ENCODE results near the gene NSUN7.

NSUN7 gene

GRCh38 chr4:40822420-40823166, 72.8 kb downstream of the NSUN7 start:
- DNase-seq, result no peak

- DNase-seq, result no peak
These were observed 75.5 kb downstream of the NSUN7 start for GRCh38 chr4:40825014-40825838.

GRCh38 chr4:40826821-40827220, 77.1 kb downstream of the NSUN7 start:
- DNase-seq, result no peak

GRCh38 chr4:40827758-40828157, 78.0 kb downstream of the NSUN7 start:
- DNase-seq, result no peak

GRCh38 chr4:40828661-40829060, 78.9 kb downstream of the NSUN7 start:
- DNase-seq, result no peak

GRCh38 chr4:40829586-40829985, 79.8 kb downstream of the NSUN7 start:
- DNase-seq, result no peak

- no peak for DNase-seq
These were observed 81.6 kb downstream of the NSUN7 start for GRCh38 chr4:40831146-40831907.

- DNase-seq, result no peak
These were observed 82.4 kb downstream of the NSUN7 start for GRCh38 chr4:40832175-40832574.

GRCh38 chr4:40833212-40833611, 83.5 kb downstream of the NSUN7 start:
- DNase-seq, result no peak

- no peak for DNase-seq
These were observed 87.5 kb downstream of the NSUN7 start for GRCh38 chr4:40837094-40837870.

- no peak for DNase-seq
These were observed 89.0 kb downstream of the NSUN7 start for GRCh38 chr4:40838742-40839141.

GRCh38 chr4:40840255-40840984, 90.7 kb downstream of the NSUN7 start:
- no peak for DNase-seq

GRCh38 chr4:40840985-40841571, 91.3 kb downstream of the NSUN7 start:
- no peak for DNase-seq

GRCh38 chr4:40842318-40842717, 92.6 kb downstream of the NSUN7 start:
- DNase-seq, result no peak

- DNase-seq, result no peak
These were observed 93.1 kb downstream of the NSUN7 start for GRCh38 chr4:40842725-40843423.

- no peak for DNase-seq
These were observed 93.9 kb downstream of the NSUN7 start for GRCh38 chr4:40843696-40844095.

- DNase-seq, result no peak
These were observed 94.5 kb downstream of the NSUN7 start for GRCh38 chr4:40844261-40844660.

GRCh38 chr4:40845154-40845835, 95.5 kb downstream of the NSUN7 start:
- DNase-seq, result no peak

GRCh38 chr4:40846532-40846931, 96.8 kb downstream of the NSUN7 start:
- no peak for DNase-seq

- no peak for DNase-seq
These were observed 98.5 kb downstream of the NSUN7 start for GRCh38 chr4:40848251-40848650.
